Measurements from ENCODE around the gene OGFOD2.

The OGFOD2 gene

DNA sequence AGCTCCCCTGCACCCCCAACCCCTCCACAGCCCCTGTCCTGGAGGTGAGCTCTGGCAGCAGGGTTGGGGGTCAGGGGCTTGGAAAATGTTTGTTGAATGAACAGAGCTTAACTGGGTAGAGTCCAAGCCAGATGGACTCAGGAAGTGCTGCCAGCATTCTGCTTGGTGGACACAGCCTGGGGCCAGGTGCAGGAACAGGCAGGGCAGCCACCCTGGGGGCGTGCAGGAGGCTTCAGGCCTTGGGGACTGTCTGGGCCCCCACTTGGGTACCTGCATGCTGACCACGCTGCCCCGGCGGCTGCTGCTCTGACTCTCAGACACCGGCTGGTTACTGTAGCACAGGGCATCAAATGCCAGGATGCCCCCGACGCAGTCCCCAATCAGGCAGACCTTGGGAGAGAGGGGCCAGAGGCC is 21.2 kb downstream of the OGFOD2 start:
- Histone ChIP-seq H3K9me3 (ENCODE audit: control insufficient read depth in 2 of 2, low read length in 2 of 2) (no peaks in the 10 kb centered on the region), H3K4me1 (ENCODE audit: control insufficient read depth in 2 of 2, insufficient read depth in 2 of 2, low read length in 2 of 2) (peaks cover 0 to 2% of the 10 kb centered on the region in 2 donors), H3K4me3 (ENCODE audit: low read length in 2 of 2) (no peak overlapping the region), H3K27ac (ENCODE audit: low read depth in 2 of 2, low read length in 2 of 2) (no peak overlapping the region), H3K9ac (ENCODE audit: low read depth in 1 of 2, low read length in 2 of 2) (no peak overlapping the region), H3K36me3 (ENCODE audit: control insufficient read depth in 2 of 2, insufficient read depth in 2 of 2, low read length in 2 of 2) (peaks cover 0 to 2% of the 10 kb centered on the region in 2 donors), H3K27me3 (ENCODE audit: control insufficient read depth in 2 of 2, insufficient read depth in 2 of 2, low read length in 2 of 2) (no peaks in the 10 kb centered on the region)

- peaks cover 0 to 2% of the 10 kb centered on the region in 2 donors for H3K36me3 ChIP-seq (ENCODE audit: control insufficient read depth in 2 of 2, insufficient read depth in 2 of 2, low read length in 2 of 2)
- no peak overlapping the region for H3K9ac ChIP-seq (ENCODE audit: low read depth in 1 of 2, low read length in 2 of 2)
- peaks cover 0 to 2% of the 10 kb centered on the region in 2 donors for H3K4me1 ChIP-seq (ENCODE audit: control insufficient read depth in 2 of 2, insufficient read depth in 2 of 2, low read length in 2 of 2)
- H3K27me3 ChIP-seq (ENCODE audit: control insufficient read depth in 2 of 2, insufficient read depth in 2 of 2, low read length in 2 of 2) = no peaks in the 10 kb centered on the region
- no peaks in the 10 kb centered on the region for H3K9me3 ChIP-seq (ENCODE audit: control insufficient read depth in 2 of 2, low read length in 2 of 2)
- no peak overlapping the region for H3K4me3 ChIP-seq (ENCODE audit: low read length in 2 of 2)
- H3K27ac ChIP-seq (ENCODE audit: low read depth in 2 of 2, low read length in 2 of 2) = no peak overlapping the region
Measured at GRCh38 chr12:122996621-122997342, 21.7 kb downstream of the OGFOD2 start.

- Histone ChIP-seq H3K9ac (ENCODE audit: low read depth in 1 of 2, low read length in 2 of 2) (no peak overlapping the region), H3K27me3 (ENCODE audit: control insufficient read depth in 2 of 2, insufficient read depth in 2 of 2, low read length in 2 of 2) (no peaks in the 10 kb centered on the region), H3K9me3 (ENCODE audit: control insufficient read depth in 2 of 2, low read length in 2 of 2) (no peaks in the 10 kb centered on the region), H3K36me3 (ENCODE audit: control insufficient read depth in 2 of 2, insufficient read depth in 2 of 2, low read length in 2 of 2) (peaks cover 0 to 2% of the 10 kb centered on the region in 2 donors), H3K4me1 (ENCODE audit: control insufficient read depth in 2 of 2, insufficient read depth in 2 of 2, low read length in 2 of 2) (peaks cover 0 to 2% of the 10 kb centered on the region in 2 donors), H3K27ac (ENCODE audit: low read depth in 2 of 2, low read length in 2 of 2) (no peak overlapping the region), H3K4me3 (ENCODE audit: low read length in 2 of 2) (no peak overlapping the region)
Measured at GRCh38 chr12:122997343-122998250, 22.6 kb downstream of the OGFOD2 start.

GRCh38 chr12:122998316-122998715 is 23.3 kb downstream of the OGFOD2 start:
- no peak overlapping the region for H3K9ac ChIP-seq (ENCODE audit: low read depth in 1 of 2, low read length in 2 of 2)
- H3K4me3 ChIP-seq (ENCODE audit: low read length in 2 of 2) = no peak overlapping the region
- no peaks in the 10 kb centered on the region for H3K27me3 ChIP-seq (ENCODE audit: control insufficient read depth in 2 of 2, insufficient read depth in 2 of 2, low read length in 2 of 2)
- H3K4me1 ChIP-seq (ENCODE audit: control insufficient read depth in 2 of 2, insufficient read depth in 2 of 2, low read length in 2 of 2) = peaks cover 0 to 2% of the 10 kb centered on the region in 2 donors
- H3K9me3 ChIP-seq (ENCODE audit: control insufficient read depth in 2 of 2, low read length in 2 of 2) = no peaks in the 10 kb centered on the region
- H3K36me3 ChIP-seq (ENCODE audit: control insufficient read depth in 2 of 2, insufficient read depth in 2 of 2, low read length in 2 of 2) = peaks cover 0 to 2% of the 10 kb centered on the region in 2 donors
- no peak overlapping the region for H3K27ac ChIP-seq (ENCODE audit: low read depth in 2 of 2, low read length in 2 of 2)

DNA sequence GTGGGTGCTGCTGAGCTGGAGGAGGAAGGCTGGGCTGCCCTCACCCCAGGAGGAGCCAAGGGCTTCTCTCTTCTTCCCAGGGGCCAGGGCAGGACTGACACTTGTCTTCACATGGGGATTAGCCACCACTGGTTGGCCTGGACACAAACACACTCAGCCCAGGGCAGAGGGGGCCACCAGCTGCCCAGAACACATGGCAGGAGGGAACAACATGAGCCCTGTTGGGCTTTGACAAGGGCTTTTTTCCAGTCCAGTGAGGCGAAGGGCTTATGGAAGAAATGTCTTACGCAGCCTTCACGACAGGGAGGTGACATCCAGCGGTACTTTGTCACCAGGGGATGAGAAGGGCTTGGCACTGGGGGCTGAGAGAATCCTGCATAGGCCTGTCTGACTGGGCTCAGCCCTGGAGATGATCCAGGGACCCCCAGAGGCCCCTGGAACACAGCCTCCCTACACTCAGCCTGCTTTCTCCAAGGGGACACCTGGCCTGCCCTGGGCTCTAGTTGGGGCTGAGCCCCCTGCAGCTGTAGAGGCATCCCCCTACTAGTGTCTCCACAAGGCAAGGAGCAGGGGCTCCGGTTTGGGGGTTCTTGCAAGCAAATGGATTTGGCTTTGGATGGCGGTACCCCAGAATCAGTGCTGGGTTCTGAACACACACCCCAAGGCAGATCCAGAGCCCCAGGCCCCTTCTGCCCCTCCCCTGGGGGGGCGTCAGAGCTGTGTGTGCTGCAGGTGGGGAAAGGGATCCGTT is 24.3 kb downstream of the OGFOD2 start:
- Histone ChIP-seq H3K27me3 (ENCODE audit: control insufficient read depth in 2 of 2, insufficient read depth in 2 of 2, low read length in 2 of 2) (no peaks in the 10 kb centered on the region), H3K27ac (ENCODE audit: low read depth in 2 of 2, low read length in 2 of 2) (no peak overlapping the region), H3K4me1 (ENCODE audit: control insufficient read depth in 2 of 2, insufficient read depth in 2 of 2, low read length in 2 of 2) (peaks cover 0 to 2% of the 10 kb centered on the region in 2 donors), H3K4me3 (ENCODE audit: low read length in 2 of 2) (no peak overlapping the region), H3K36me3 (ENCODE audit: control insufficient read depth in 2 of 2, insufficient read depth in 2 of 2, low read length in 2 of 2) (peaks cover 0 to 2% of the 10 kb centered on the region in 2 donors), H3K9me3 (ENCODE audit: control insufficient read depth in 2 of 2, low read length in 2 of 2) (no peaks in the 10 kb centered on the region), H3K9ac (ENCODE audit: low read depth in 1 of 2, low read length in 2 of 2) (no peak overlapping the region)

DNA sequence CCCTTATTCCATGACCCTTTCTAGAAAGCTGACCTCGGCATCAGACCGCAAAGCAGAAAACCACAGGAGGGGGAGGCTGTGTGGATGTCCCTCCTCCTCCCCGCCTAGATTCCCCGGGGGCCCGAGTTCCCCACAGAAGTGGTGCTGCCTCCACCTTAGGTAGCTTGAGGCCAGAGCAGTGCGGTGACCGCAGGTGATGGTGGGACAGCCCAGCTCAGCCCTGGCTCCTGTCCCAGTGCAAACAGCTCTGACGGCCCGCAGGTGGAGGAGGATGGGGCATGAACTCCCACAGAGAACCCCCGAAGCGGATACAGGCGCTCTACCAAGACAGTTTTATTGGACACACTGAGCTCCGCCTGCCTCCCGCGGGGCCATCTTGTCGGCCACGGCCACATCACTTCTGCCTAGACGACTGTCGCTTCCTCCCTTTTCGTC is 25.0 kb downstream of the OGFOD2 start:
- Histone ChIP-seq H3K9me3 (ENCODE audit: control insufficient read depth in 2 of 2, low read length in 2 of 2) (no peaks in the 10 kb centered on the region), H3K9ac (ENCODE audit: low read depth in 1 of 2, low read length in 2 of 2) (no peak overlapping the region), H3K36me3 (ENCODE audit: control insufficient read depth in 2 of 2, insufficient read depth in 2 of 2, low read length in 2 of 2) (peaks cover 0 to 2% of the 10 kb centered on the region in 2 donors), H3K4me1 (ENCODE audit: control insufficient read depth in 2 of 2, insufficient read depth in 2 of 2, low read length in 2 of 2) (peaks cover 0 to 2% of the 10 kb centered on the region in 2 donors), H3K4me3 (ENCODE audit: low read length in 2 of 2) (no peak overlapping the region), H3K27ac (ENCODE audit: low read depth in 2 of 2, low read length in 2 of 2) (no peak overlapping the region), H3K27me3 (ENCODE audit: control insufficient read depth in 2 of 2, insufficient read depth in 2 of 2, low read length in 2 of 2) (no peaks in the 10 kb centered on the region)

DNA sequence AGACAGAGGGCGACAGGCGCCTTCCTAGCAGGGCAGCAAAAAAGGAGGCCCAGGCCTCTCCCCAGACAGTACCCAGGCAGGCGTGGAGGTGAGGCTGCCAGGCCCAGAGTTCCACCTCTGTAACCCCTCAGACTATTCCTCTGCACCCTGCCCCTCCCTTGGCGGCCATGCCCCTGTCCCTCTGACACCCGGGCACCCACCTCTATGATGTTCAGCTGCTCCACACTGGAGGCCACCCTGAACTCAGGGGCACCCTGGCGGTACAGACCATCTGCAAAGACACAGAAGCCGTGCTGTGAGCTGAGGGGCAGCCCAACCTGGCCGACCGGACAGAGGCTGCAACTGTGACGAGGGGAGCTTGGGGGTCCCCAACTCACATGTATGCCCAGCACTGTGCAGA is 25.5 kb downstream of the OGFOD2 start:
- Histone ChIP-seq H3K4me1 (ENCODE audit: control insufficient read depth in 2 of 2, insufficient read depth in 2 of 2, low read length in 2 of 2) (peaks cover 0 to 2% of the 10 kb centered on the region in 2 donors), H3K27me3 (ENCODE audit: control insufficient read depth in 2 of 2, insufficient read depth in 2 of 2, low read length in 2 of 2) (no peaks in the 10 kb centered on the region), H3K9me3 (ENCODE audit: control insufficient read depth in 2 of 2, low read length in 2 of 2) (no peaks in the 10 kb centered on the region), H3K4me3 (ENCODE audit: low read length in 2 of 2) (no peak overlapping the region), H3K36me3 (ENCODE audit: control insufficient read depth in 2 of 2, insufficient read depth in 2 of 2, low read length in 2 of 2) (peaks cover 0 to 2% of the 10 kb centered on the region in 2 donors), H3K27ac (ENCODE audit: low read depth in 2 of 2, low read length in 2 of 2) (no peak overlapping the region), H3K9ac (ENCODE audit: low read depth in 1 of 2, low read length in 2 of 2) (no peak overlapping the region)

DNA sequence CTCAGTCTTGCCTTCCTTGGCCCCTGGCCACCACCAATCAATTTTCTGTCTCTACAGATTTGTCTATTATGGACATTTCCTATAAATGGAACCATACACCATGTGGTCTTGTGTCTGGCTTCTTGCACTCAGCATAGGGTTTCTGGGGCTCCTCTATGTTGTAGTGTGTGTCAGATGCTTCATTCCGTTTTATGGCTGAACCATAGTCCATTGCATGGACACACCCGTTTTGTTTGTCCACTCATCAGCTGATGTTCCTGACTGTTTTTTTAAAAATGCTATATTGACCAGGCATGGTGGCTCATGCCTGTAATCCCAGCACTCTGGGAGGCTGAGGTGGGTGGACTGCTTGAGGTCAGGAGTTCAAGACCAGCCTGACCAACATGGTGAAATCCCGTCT is 26.4 kb downstream of the OGFOD2 start:
- Histone ChIP-seq H3K27me3 (ENCODE audit: control insufficient read depth in 2 of 2, insufficient read depth in 2 of 2, low read length in 2 of 2) (no peaks in the 10 kb centered on the region), H3K4me1 (ENCODE audit: control insufficient read depth in 2 of 2, insufficient read depth in 2 of 2, low read length in 2 of 2) (no peaks in the 10 kb centered on the region), H3K27ac (ENCODE audit: low read depth in 2 of 2, low read length in 2 of 2) (no peak overlapping the region), H3K9me3 (ENCODE audit: control insufficient read depth in 2 of 2, low read length in 2 of 2) (no peaks in the 10 kb centered on the region), H3K4me3 (ENCODE audit: low read length in 2 of 2) (no peak overlapping the region), H3K9ac (ENCODE audit: low read depth in 1 of 2, low read length in 2 of 2) (no peak overlapping the region), H3K36me3 (ENCODE audit: control insufficient read depth in 2 of 2, insufficient read depth in 2 of 2, low read length in 2 of 2) (peaks cover 0 to 2% of the 10 kb centered on the region in 2 donors)

GRCh38 chr12:123003257-123003656 is 28.2 kb downstream of the OGFOD2 start:
- Histone ChIP-seq H3K27ac (ENCODE audit: low read depth in 2 of 2, low read length in 2 of 2) (no peak overlapping the region), H3K36me3 (ENCODE audit: control insufficient read depth in 2 of 2, insufficient read depth in 2 of 2, low read length in 2 of 2) (peaks cover 0 to 7% of the 10 kb centered on the region in 2 donors), H3K9ac (ENCODE audit: low read depth in 1 of 2, low read length in 2 of 2) (no peak overlapping the region), H3K4me1 (ENCODE audit: control insufficient read depth in 2 of 2, insufficient read depth in 2 of 2, low read length in 2 of 2) (no peaks in the 10 kb centered on the region), H3K9me3 (ENCODE audit: control insufficient read depth in 2 of 2, low read length in 2 of 2) (no peaks in the 10 kb centered on the region), H3K27me3 (ENCODE audit: control insufficient read depth in 2 of 2, insufficient read depth in 2 of 2, low read length in 2 of 2) (no peaks in the 10 kb centered on the region), H3K4me3 (ENCODE audit: low read length in 2 of 2) (no peak overlapping the region)
